Dermis microvascular lymphatic vessel endothelial cell (primary cell): ENCODE results near the gene MVB12B. TPM values are rescaled to one million over a fixed set of nuclear protein-coding genes. Genes with fewer than 3 reads are reported as not detected.
"Not testable (repeated sequence)": the region's sequence is repeated elsewhere in the genome, so short reads cannot be mapped to it uniquely, and the experiment has no call there.

ENCODE experiments used
- DNase-seq, 2 donors: peaks; one replicate each; pipeline versions ENCODE4 v3.0.0 to v3.0.0-alpha.2; 2010; ENCODE audit warnings: low read depth in 2 of 2
- total RNA-seq: library from RNA; depleted of rRNA; stranded (reverse); fragments of >200 nt; gene quantifications from 2 replicates; pipeline ENCODE4 v1.2.1, GENCODE V29; 2014

MVB12B gene
- total RNA-seq, 1 donor from 2014 or later, result 8.6 TPM

DNA sequence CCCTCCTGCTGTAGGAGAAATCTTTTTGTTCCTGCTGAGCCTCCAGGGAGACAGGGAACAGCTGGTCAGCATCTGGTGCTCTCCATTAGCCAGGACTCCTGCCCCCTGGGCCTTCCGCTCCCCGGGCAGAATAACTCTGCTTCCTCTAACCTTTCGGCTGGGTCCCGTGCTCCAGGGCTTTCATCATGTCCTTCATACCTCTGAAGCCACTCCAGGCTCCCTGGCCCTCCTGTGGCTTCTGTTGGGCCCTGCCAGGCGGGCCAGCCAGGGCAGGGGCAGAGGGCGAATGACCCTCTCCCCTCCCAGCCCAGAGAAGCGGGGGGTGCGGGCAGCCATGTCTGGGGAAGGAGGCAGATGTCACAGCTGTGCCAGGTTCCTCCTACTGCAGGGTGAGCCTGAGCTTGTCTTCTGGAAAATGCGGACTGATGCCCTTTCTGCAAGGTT lies 205.4 kb downstream of the MVB12B start:
- DNase-seq, result no peak

DNA sequence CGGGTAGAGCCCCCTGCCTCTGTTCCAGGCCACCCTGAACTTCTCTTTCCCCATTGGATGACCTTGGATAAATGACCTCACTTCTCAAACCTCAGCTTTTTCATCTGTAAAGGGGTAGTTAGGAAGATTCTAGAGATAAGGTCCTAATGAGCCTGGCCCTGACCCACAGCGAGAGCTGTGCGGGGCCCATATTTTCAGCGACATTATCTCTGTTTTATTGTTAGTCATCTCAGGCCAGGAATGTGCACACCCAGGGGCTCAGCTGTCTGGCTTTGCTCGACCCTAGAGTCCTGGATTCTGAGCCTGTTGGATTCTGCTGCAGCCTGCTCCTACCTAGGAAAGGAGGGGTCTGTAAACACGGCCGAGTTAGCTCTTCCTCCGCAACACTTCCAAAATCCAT lies 205.9 kb downstream of the MVB12B start:
- no peak for DNase-seq

DNA sequence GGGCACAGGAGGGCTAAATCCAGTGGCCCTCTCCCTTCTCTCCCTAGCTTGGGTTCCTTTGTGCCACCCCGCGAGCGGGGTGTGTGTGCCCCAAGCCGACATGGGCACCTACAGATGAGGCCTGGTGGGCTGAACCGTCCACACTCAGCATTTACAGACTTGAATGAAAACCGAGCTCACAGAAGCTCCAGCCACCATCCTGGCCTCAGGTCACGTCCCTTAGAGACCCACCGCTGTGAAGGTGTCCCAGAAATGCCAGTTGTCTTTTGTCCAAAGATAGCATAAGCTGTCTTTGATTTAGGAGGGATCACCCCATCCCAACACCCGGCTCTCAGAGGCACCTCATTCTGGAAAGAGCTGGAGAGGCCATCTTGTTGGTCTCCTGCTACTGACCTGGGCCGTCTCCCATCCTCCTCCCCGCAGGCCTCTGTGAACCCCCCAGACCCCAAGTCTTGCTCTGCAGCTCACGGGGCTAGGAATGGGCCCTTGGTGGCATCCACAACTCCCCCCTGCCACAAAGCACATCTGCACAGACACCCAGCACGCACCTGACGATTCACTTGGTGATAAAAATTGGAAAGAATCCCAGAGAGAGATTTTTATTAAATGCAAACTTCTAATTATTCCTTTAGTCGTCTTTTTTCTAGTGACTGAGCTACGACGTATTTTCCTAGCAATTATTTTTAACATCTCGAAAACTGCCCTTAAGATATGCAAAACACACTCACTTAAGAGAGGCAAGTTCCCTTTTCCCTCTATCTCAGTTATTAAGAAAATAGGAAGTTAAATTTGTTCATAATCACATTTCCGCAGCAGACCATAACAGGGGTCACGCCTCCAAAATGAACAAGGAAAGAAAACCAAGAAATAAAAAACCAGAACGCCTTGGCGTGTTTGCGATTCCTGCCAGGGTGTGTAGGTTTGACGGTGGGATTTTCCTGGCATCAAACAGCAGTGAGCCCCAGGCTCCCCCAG lies 206.6 kb downstream of the MVB12B start:
- DNase-seq, result no peak

DNA sequence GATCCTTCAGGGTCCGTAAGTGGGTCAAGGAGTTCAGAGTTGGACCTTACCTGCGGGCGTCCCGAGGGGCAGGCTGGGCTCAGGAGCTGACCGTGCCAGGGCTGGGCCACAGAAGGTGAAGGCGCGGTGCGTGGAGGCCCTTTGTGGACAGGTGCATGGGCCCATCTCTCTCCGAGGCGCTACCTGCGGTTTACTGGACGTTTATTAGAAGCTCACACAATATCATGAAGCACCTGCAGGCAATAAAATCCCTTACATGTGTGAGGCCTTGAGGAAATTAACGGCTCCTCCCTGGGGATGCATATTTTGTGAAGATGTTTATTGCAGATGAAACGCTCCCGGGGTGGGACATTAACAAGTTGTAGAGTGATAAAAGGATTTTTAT lies 207.3 kb downstream of the MVB12B start:
- DNase-seq, result no peak

DNA sequence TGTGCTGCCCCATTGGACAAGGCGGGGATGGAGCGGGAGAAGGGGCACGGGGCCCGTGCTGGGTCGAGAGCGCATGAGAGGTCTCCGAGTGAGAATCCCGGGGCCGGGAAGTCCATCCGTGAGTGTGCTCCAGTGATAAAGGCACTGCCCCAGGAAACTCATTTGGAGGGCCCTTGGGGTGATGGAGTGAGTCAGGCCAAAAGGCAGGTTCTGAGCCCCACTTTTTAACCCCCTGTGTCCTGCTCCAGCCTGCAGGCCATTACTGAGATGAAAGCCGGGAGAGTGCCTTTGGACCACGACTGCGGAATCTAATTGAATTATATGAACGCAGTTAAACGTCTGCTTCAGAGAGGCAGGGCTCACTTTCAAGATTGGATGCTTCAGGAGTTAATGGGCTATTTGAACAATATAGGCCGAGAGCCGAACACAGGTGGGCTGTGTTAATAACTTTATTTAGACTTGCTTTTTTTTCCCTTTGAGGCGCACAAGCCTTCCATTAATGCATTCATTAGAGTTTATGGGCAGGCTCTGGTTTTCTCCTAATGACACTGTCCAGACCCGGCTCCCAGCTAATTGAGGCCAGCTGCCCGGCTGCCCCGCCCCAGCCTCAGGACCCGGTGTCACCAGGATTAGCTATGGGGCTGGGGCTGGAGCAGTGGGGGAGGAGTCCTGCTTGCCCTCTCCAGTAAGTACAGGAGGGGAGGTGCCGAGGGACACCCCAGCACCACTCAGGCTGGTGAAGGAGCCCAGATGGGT lies 208.0 kb downstream of the MVB12B start:
- no peak for DNase-seq

DNA sequence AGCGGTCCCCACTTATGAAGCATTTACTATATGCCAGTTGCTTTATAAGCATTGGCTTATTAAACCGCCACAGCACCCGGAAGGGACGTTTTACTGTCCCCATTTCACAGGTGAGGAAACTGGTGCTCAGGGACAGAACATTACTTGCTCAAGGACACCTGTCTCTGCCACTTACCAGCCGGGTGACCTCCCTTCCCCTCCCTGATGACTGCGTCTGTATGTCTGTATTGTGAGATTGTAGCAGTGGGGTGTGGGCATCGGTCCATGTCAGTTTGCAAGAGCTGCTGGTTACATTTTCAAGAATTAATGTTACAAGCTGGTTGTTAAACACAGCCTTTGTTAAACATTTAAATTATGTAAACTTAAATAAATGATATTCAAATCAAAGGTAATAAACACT lies 209.5 kb downstream of the MVB12B start:
- no peak for DNase-seq

DNA sequence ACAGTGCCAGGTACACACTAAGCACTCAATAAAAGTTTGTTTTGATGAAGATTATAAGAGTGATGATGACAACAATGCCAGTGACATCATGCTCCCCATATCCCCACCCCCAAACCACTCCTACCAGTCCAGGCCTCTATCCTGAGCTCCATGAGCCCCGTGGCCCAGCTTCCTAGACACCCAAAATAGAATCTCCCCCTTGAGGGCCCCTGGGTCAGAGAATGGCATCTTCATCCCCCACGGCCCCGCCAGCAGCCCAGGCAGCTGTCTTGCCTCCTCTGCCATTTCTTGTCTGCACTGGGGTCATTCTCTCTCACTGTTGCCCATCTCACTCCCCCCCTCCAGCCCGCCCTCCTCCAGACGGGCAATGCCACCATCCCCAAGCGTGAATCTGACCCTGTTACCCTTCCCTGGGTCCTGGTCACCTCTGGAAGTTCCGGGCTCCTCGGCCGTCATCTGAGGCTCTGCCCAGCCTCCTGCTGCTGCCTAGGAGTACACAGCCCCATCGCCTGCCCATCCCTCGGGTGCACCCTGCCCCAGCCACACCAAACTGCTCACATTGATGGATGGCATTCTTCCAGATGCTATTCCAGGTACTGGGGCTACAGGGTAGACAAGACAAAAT lies 210.3 kb downstream of the MVB12B start:
- DNase-seq, result no peak

DNA sequence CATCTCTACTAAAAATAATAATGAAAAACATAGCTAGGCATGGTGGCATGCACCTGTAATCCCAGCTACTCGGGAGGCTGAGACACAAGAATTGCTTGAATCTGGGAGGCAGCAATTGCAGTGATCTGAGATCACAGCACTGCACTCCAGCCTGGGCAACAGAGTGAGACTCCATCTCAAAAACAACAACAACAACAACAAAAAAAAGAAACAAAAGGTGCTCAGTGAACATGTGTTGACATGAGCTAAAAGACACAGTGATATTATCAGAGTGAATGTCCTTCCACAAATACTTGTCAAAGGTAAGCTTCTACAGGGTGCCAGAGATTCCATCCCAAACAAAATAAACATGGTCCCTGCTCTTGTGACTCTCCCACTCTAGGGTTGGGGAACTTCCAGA lies 211.9 kb downstream of the MVB12B start:
- no peak for DNase-seq

DNA sequence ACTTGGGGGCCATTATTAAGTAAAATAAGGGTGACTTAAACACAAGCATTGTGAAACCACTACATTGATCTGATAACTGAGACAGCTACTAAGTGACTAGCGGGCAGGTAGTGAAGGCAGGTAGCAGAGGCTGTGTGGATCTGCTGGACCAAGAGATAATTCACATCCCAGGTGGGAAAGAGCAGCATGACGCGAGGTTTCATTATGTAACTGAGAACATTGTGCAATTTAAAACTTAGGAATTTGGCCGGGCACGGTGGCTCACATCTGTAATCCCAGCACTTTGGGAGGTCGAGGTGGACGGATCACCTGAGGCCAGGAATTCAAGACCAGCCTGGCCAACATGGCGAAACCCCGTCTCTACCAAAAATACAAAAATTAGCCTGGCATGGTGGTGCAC lies 213.8 kb downstream of the MVB12B start:
- not testable (repeated sequence) for DNase-seq

DNA sequence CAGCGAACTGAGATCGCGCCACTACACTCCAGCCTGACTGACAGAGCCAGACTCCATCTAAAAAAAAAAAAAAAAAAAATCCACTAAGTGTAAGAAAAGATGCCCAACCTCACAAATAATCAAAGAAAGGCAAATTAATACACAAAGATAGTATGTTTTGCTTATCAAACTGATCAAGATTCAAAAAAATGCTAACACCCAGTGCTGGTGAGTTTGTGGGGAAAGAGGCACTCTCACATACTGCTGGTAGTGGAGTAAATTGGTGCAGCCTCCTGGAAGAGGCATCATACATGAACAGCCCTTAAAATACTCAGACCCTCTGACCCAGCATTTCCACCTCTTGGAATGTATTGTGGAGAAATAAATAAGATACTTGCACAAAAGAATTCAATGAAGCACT lies 216.9 kb downstream of the MVB12B start:
- DNase-seq, result no peak

DNA sequence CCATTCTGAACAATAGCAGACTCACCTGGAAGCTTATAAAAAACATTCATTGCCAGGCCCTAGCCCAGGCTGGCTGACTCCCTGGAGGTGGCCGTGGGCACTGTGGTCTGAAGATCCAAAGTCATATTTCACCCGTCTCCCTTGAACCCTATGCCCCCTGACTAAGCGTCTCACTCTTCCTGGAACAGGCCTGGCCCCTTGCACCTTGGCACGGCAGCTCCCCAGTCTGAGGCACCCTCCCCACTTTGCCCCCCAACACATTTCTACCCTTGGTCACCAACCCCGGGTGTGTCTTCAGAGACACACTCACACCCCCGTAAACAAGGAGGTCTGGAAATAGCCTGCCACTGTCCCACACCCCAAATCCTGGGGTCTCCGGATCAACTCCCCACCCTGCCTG lies 218.5 kb downstream of the MVB12B start:
- no peak for DNase-seq

DNA sequence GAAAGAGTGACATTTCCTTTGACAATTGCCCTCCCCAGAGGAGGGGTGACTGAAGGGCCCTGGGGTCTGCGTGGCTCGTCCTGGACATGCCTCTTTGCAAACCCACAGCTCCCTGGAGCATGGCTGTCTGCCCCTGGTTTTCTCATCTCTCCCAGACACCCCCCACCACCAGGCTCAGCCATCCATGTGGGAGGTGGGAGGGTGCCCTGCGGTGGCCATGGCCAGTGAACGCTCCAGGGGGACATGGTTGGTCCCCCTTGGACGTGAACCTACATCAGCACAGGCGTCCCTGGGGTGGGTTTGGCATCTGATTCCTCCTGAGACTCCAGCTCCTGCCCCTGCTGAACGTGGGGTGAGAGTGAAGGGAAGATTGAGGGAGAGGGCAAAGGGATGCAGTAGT lies 219.4 kb downstream of the MVB12B start:
- no peak for DNase-seq

DNA sequence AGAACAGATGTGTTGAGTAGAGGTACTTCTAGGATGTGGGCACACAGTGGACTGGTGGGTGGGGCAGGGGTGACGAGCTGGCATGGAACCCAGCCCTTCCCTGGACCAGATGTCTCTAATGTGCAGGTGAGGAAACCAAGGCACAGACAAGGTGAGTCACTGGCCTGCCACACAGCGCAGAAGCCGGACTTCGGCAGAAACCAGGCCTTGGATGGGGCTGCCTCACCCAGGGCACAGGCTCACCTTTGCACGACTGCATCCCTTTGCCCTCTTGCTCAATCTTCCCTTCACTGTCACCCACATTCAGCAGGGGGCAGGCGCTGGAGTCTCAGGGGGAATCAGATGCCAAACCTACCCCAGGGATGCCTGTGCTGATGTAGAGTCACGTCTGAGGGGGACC lies 221.7 kb downstream of the MVB12B start:
- DNase-seq, result no peak

DNA sequence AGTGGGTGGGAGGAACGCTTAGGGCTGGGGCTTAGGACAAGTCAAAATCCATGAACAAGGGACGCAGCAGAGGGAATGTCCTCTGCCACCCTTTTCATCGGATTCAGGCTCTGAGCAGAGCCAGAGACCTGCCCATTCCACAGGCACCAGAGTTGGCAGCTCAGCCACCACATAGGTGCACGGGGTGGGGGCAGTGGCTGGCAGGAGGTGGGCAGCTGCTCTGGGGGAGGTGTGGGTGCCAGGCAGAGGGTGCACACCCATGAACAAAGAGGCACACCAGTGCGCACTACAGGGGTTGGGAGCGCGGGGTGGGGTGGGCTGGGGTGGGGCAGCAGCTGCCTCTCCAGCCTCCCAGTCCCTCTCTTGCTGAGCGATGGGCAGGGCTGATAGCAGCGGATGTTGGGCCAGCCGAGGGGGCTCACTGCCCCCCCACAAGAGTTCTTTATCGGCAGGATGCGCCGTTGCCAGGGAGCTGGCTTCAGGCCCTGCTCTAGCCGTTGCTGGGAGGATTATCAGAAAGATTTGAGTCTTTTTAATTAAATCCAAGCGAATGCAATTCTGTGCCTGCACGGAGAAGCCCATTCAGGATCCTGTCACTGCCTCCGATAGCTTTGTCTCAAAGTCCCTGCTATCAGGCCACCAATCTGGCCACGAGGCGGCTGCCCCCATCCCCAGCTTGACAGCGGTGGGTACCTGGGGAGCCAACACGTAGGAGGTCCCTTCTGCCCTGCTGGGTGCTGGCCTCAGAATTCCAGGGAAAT lies 222.8 kb downstream of the MVB12B start:
- DNase-seq, result no peak

DNA sequence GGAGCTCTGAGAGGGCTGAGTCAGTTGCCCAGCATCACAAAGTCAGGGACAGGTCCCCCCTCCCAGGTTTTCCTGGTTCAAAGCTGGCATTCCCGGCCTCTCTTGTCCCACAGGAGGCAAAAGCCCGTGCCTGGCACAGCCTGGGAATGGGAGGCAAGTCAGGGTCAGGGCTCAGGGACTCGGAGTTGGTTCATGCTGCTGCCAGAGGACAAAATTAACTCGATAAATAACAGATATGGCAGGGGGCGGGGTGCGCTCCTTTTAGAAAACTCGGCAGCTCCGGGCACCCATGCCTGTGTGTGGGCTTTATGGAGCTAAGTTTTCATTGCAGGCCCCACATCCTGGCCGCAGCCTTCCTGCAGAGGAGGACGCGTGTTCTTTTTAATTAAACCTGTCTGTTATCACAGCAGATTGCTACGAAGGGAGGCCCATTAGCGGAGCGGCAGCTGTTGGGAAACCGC lies 224.3 kb downstream of the MVB12B start:
- DNase-seq, result no peak

DNA sequence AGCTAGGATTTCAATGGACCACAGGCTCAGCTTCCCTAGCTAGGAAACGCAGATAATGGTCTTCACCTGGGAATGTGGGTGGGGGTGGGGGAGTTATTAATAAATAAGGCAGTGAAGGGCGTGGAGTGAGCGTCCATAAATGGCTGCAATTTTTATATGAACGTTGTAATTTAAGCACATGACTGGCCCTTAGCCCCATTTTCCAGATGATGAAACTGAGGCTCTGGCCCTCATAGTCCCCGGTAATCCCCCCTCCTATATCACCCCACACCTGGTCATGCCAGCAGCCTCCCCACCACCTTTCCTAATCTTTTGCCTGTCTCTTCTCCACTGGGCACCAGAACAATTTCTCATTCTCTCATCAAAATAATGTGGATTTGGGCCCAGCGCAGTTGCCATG lies 225.2 kb downstream of the MVB12B start:
- no peak for DNase-seq

DNA sequence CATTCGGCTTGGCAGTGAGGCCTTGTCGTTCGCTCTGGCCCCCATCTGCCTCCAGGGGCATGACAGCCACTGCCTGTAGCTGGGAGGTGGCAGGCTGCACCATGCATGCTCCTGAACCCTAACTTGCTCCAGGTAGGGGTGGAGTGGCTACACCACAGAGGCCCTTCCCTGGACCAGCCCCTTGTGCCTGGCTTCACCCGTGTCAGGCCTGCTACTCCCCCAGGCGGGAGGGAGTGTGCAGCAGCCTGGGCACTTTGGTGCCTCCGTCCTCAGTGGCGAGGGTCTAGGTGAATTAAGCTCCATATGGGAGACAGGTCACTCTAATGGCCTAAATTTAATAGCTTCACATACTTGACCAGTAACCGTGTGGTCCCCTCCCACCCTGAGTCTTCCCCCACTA lies 227.7 kb downstream of the MVB12B start:
- no peak for DNase-seq

DNA sequence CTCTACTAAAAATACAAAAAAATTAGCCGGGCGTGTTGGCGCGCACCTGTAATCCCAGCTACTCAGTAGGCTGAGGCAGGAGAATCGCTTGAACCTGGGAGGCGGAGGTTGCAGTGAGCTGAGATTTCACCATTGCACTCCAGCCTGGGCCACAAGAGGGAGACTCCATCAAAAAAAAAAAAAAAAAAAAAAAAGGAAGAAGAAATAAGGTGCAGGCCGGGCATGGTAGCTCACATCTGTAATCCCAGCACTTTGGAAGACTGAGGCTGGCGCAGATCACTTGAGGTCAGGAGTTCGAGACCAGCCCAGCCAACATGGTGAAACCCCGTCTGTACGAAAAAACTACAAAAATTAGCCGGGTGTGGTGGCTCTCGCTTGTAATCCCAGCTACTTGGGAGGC lies 228.8 kb downstream of the MVB12B start:
- not testable (repeated sequence) for DNase-seq
